Posterior cingulate gyrus (tissue), 11 donors: ENCODE results near the gene MLH1.
A peak's percentile ranks its signal among the peaks of the same experiment; 100 is the strongest.

Experiments used
- DNase-seq, 10 donors: peaks; one replicate each; pipeline versions ENCODE4 v3.0.0 to v3.0.0-alpha.2; 2020 to 2021; ENCODE audit warnings: mixed read lengths in 3 of 10
- intact Hi-C: fragments of 100-400 bp; cut with DNase I; formaldehyde crosslinking; loops from one replicate; pipeline ENCODE4 v1.15.1; 2023

MLH1 gene

DNA sequence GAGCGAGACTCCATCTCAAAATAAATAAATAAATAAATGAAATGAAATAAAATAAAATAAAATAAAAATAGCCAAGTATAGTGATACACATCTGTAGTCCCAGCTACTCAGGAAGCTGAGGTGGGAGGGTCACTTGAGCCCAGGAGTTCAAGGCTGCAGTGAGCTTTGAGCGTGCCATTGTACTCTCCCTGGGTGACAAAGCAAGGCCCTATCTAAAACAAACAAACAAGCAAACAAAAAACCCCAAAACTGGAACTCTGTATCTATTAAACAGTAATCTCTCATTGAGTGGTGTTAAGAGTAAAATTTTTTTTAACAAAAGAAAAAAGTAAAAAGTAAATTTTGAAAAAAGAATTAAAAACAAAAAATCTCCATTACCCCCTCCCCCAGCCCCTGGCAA is 21.2 kb upstream of the MLH1 start:
- intact Hi-C loops, result no loop called here
- no peak for DNase-seq

DNA sequence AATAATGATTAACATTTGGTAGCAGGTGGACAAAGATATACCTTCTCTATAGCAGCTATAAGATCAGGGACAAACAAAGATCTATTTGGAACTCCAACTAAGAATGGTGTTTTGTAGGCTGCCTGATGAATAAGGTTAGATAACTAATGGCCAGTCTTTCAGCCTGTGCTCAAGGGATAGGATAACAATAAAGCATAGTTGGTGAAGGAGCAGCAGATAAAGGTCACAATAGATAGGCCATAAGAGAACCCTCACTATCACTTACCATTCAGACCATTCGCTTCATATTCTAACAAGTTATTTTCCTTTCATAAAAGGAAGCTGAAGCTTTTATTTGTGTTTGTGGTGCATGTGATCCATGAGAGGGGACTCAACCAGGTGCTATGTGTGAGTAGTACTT is 20.2 kb upstream of the MLH1 start:
- no peak for DNase-seq
- intact Hi-C loops, result no loop called here

DNA sequence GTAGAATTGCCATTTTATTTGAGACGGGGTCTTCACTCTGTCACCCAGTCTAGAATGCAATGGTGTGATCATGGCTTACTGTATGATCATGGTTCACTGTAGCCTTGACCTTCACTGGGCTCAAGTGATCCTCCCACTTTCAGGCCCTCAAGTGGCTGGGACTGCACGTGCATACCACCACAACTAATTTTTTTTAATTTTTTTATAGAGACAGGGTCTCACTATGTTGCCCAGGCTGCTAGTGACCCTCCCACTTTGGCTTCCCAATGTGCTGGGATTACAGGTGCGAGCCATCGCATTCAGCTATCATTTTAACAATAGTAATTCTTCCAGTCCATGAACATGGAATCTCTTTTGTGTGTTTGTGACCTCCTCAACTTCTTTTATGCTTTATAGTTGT is 12.3 kb upstream of the MLH1 start:
- intact Hi-C loops, result no loop called here
- DNase-seq, result no peak

GRCh38 chr3:36988356-36988755 is 5.0 kb upstream of the MLH1 start:
- intact Hi-C loops, result no loop called here

DNA sequence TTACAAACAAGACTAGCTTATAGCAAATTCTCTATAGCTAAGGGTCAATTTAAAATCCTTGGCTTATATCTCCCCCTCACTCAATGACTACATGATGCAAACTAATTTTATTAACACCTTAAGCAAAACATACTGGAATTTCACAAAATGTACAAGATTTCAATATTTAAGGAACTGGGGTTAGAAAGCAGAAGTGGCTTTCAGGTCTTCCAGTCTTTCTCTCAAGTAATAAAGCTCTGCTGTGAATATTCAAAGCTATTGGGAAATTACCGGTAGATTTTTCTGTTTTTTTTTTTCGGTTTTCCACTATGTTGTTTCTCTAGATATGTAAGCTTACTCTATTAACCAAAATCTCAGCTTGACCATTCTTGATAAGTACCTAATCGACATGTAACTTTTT is 4.3 kb upstream of the MLH1 start:
- intact Hi-C loops, result no loop called here

More at GRCh38 chr3:36988356-36988755, 5.0 kb upstream of the MLH1 start:
- DNase-seq, result no peak

DNA sequence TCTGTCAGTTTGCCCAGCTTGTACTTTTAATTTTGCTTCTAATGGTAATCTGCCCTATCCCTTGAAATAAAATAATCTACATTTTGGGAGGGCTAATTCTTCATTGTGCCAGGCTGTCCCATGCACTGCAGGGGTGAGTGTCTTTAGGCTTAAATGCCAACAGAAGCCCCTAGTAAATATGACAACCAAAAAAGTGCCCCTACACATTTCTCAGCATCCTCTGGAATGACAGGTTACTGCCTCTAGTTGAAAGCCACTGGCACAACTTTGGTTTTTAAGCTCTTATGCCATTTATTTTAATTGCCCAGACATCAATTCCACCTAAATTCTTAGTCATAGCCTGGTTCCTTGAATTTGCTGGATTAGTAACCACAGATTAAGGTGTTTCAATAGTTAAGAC is 3.8 kb upstream of the MLH1 start:
- no peak for DNase-seq
- intact Hi-C loops, result no loop called here

More for the DNA sequence above, 4.3 kb upstream of the MLH1 start:
- DNase-seq, result no peak

DNA sequence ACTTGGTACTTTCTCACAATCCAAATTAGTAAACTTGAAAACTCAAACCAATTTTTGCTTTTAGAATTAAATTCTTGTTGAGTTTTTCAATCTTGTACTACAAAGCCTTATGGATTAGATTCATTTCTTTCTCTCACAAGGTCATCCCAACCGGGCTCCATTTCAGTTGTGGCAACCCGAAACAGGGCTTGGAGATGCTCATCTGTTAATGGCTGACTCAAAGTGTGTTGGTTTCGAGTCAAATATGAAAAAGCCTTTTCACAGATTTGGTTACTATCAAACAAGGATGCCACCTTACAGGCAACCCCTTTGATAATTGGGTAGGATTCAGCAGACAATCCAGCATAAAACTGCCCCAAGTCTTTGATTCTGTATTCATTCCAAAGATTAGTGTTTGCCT is 2.2 kb upstream of the MLH1 start:
- intact Hi-C loops, result loop anchor here (5.0 kb wide), 1 partner anchor 221 kb away; no protein-coding TSS in a partner anchor
- no peak for DNase-seq

DNA sequence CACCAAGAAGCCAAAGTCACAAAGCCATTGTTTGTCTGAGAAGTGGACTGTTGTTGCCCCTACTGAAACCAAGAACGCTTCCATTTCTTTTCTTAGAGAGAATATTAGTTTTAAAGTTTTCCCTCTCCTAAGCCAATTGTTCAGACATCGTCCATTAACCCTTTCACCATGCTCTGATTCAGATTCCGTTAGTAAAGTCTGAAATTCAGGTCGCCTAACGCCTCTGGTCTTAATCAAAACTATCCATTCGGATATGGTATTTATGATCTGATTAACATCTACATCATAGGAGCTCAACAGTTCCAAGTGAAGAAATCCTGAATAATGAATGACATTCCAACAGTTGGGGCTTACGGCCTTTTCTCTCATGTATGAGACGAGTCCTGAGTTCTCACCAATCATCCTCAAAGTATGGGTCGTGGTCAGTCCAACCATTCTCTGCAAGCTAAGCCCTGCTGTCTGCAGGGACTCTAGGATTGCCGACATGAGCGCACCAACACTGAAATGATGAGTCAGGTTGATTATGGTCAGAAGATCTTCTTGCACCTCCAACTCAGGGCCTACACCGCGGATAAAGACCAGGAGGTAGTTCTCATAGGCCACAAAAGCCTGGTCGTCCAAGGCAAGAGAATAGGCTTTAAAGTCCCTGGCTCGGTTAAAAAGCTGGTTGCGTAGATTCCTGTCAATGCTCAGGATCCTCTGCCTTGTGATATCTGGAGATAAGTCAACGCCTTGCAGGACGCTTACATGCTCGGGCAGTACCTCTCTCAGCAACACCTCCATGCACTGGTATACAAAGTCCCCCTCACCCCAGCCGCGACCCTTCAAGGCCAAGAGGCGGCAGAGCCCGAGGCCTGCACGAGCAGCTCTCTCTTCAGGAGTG is 1.2 kb upstream of the MLH1 start:
- intact Hi-C loops, result loop anchor here (5.0 kb wide), 1 partner anchor 220 kb away; no protein-coding TSS in a partner anchor
- peak in 1 of 10 donors; percentile 15 for DNase-seq

GRCh38 chr3:36992806-36993325 is 452 bp upstream of the MLH1 start, which contains the start of gene EPM2AIP1:
Gene EPM2AIP1, minus strand, starts transcription at chr3:36993131. Its CDS starts 54 bp downstream, at chr3:36993077.
- intact Hi-C loops, result loop anchor here (5.0 kb wide), 1 partner anchor 219 kb away; no protein-coding TSS in a partner anchor
- peak in 8 of 10 donors; percentile 95 to 99 (median 98) for DNase-seq

- no peak for DNase-seq
- intact Hi-C loops, result no loop called here
Measured at GRCh38 chr3:37014620-37015019, 21.3 kb downstream of the MLH1 start.

GRCh38 chr3:37015642-37016041 is 22.3 kb downstream of the MLH1 start:
- intact Hi-C loops, result no loop called here
- peak in 1 of 10 donors; percentile 36 for DNase-seq

DNA sequence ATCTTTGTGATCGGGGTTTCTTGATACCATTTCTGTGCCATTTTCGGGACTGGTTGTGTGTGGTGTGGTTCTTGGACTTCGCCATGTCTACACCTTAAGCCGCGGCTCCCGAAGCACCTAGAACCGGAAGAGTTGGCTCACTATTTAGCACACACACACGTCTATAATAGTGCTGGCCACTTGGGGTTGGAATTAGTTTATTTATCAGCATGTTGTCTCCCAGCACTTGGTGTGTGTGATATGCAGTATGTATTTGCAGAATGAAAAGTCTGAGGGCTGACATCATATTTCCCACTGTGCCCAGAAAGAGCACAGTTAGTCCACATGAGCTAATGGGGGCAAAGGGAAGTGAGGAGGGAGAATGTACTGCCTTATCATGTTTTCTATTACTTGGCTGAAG is 23.6 kb downstream of the MLH1 start:
- intact Hi-C loops, result no loop called here
- no peak for DNase-seq

GRCh38 chr3:37017683-37018082 is 24.4 kb downstream of the MLH1 start:
- intact Hi-C loops, result no loop called here
- no peak for DNase-seq

- intact Hi-C loops, result no loop called here
Measured at GRCh38 chr3:37024092-37024491, 30.8 kb downstream of the MLH1 start.

DNA sequence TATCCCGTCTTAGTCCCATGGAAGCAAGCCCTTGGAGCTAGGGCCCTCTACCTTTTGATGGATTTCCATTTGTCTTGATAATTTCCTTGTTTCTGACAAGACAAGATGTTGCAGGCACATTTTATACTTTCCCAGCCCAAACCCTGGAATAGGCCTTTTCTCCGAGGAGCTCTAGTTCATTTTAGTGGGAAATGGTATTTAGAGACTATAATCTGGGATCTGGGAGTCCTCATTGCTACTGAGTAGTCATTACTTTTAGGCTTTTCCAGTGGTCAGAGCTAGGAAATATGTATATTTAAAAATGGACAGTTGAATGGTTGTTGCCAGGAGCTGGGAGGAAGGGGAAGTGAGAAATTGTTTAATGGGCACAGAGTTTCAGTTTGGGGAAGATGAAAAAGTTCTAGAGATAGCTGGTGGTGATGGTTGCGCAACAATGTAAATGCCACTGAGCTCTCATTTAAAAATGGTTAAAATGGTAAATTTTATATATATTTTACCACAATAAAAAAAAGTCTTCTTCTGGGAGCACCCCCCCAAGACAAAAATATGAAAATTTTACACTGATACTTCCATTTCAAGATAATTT is 31.6 kb downstream of the MLH1 start:
- DNase-seq, result no peak

More at GRCh38 chr3:37024092-37024491, 30.8 kb downstream of the MLH1 start:
- no peak for DNase-seq

GRCh38 chr3:37025561-37026335 is 32.4 kb downstream of the MLH1 start:
- intact Hi-C loops, result no loop called here
- DNase-seq, result no peak

More for the DNA sequence above, 31.6 kb downstream of the MLH1 start:
- intact Hi-C loops, result no loop called here

- intact Hi-C loops, result no loop called here
- DNase-seq, result no peak
Measured at GRCh38 chr3:37026851-37027250, 33.5 kb downstream of the MLH1 start.

- intact Hi-C loops, result no loop called here
- peak in 5 of 10 donors; percentile 13 to 84 (median 34) for DNase-seq
Measured at GRCh38 chr3:37028329-37028728, 35.0 kb downstream of the MLH1 start.

DNA sequence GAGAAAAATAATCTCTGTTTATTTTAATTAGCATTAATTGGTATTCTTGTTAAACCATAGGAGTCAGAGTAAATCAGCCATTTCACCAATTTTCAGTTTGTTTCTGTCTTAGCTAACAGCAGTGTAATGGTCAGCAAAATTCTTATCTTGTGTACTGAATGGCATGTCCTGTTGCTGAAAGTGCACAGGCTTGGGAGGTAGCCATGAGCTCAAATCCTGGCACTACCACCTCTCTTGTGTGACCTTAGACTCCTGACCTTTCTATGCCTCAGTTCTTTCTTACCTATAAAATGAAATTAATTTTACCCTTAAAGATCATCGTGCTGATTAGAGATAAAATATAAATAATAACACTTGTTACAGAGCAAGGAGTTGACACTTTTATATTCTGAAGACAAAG is 35.8 kb downstream of the MLH1 start:
- no peak for DNase-seq
- intact Hi-C loops, result no loop called here

GRCh38 chr3:37029516-37030163 is 36.3 kb downstream of the MLH1 start:
- intact Hi-C loops, result no loop called here
- no peak for DNase-seq
